GM12873 (cell line): ENCODE data around the gene ZNF672.

Source experiments
- CTCF ChIP-seq: IDR thresholded peaks from 2 replicates; pipeline ENCODE4 v1.5.1; 2012; ENCODE audit warnings: low read depth, mild to moderate bottlenecking, moderate library complexity, low read length, control low read depth; ENCODE audit not compliant: insufficient read depth; ENCODE audit errors: missing control alignments

Gene ZNF672

GRCh38 chr1:248855580-248855979 is 17.6 kb downstream of the ZNF672 start:
- TF ChIP-seq CTCF, result no peak

- TF ChIP-seq CTCF, result no peak
Observed at GRCh38 chr1:248856176-248856575, 18.2 kb downstream of the ZNF672 start.

GRCh38 chr1:248857201-248857600 is 19.2 kb downstream of the ZNF672 start:
- no peak for TF ChIP-seq CTCF

GRCh38 chr1:248857749-248858095 is 19.7 kb downstream of the ZNF672 start:
- TF ChIP-seq CTCF, result no peak

- peak; percentile 74 for TF ChIP-seq CTCF
Observed at GRCh38 chr1:248858096-248858890, 20.3 kb downstream of the ZNF672 start.

- TF ChIP-seq CTCF, result no peak
Observed at GRCh38 chr1:248858891-248859889, 21.2 kb downstream of the ZNF672 start, which contains the start of gene ZNF692. TSS of gene ZNF692 (minus strand) at chr1:248859085. CDS start at chr1:248858309, 776 bp downstream.

- TF ChIP-seq CTCF, result no peak
Observed at GRCh38 chr1:248860007-248860406, 22.0 kb downstream of the ZNF672 start.
